Natural killer cell treated with Interleukin-12 subunit alpha and Interleukin-12 subunit beta and Interleukin-15 and Interleukin-18, amount 100 ng/mL, for 72 hours (primary cell): ENCODE data around the gene PRMT5. TPM values are rescaled to one million over a fixed set of nuclear protein-coding genes. Genes with fewer than 3 reads are reported as not detected.
A peak's percentile ranks its signal among the peaks of the same experiment; 100 is the strongest.
"Not testable (repeated sequence)": the region's sequence is repeated elsewhere in the genome, so short reads cannot be mapped to it uniquely, and the experiment has no call there.

Source experiments
- ATAC-seq, 2 donors: fragments of 150-1000 bp; cut with Tn5 transposase in 1 of 2; sonication (Bioruptor Pico), chemical (Tn5 transposase) in 1 of 2; 2 replicates each; pipeline ENCODE4 v1.10.0; 2021
- DNase-seq: peaks from one replicate; pipeline ENCODE4 v3.0.0; 2022; ENCODE audit warnings: low spot score
- H3K27ac Mint-ChIP-seq, 2 donors: 1 replicate in 1 of 2; 2 replicates in 1 of 2; pipeline ENCODE4 v1.8.0; 2022; ENCODE audit warnings: mixed read lengths in 2 of 2, mild to moderate bottlenecking in 1 of 2, moderate library complexity in 1 of 2
- H3K27me3 Mint-ChIP-seq, 2 donors: 1 replicate in 1 of 2; 2 replicates in 1 of 2; pipeline ENCODE4 v1.8.0; 2022; ENCODE audit warnings: mixed read lengths in 2 of 2
- H3K36me3 Mint-ChIP-seq: one replicate; pipeline ENCODE4 v1.8.0; 2022; ENCODE audit warnings: mixed read lengths
- H3K4me1 Mint-ChIP-seq, 2 donors: 1 replicate in 1 of 2; 2 replicates in 1 of 2; pipeline ENCODE4 v1.8.0; 2022; ENCODE audit warnings: low read depth in 2 of 2, mixed read lengths in 2 of 2, mild to moderate bottlenecking in 1 of 2
- H3K4me3 Mint-ChIP-seq: one replicate; pipeline ENCODE4 v1.8.0; 2022; ENCODE audit warnings: mixed read lengths
- H3K9me3 Mint-ChIP-seq: 2 replicates; pipeline ENCODE4 v1.8.0; 2022; ENCODE audit warnings: mixed read lengths
- total RNA-seq, 2 donors: library from RNA; stranded (reverse); gene quantifications; one replicate each; pipeline ENCODE4 v1.2.3, GENCODE V29; 2022

Gene PRMT5
- total RNA-seq, 2 donors from 2014 or later, result 108 to 171 TPM

GRCh38 chr14:22920697-22921096, 8.5 kb downstream of the PRMT5 start:
- H3K36me3 Mint-ChIP-seq, result peaks cover 36% of the 10 kb centered on the region
- H3K4me3 Mint-ChIP-seq, result no peak overlapping the region
- H3K9me3 Mint-ChIP-seq, result no peaks in the 10 kb centered on the region
- no peaks in the 10 kb centered on the region for H3K27me3 Mint-ChIP-seq
- DNase-seq (no peak), ATAC-seq (no peak)
- H3K4me1 Mint-ChIP-seq, result peaks cover 30 to 31% of the 10 kb centered on the region in 2 donors
- peak overlapping the region in 1 of 2 donors; percentile 100 for H3K27ac Mint-ChIP-seq

GRCh38 chr14:22919601-22919921, 9.6 kb downstream of the PRMT5 start:
- H3K9me3 Mint-ChIP-seq, result no peaks in the 10 kb centered on the region
- H3K4me3 Mint-ChIP-seq, result peak overlapping the region; percentile 99
- no peak for DNase-seq
- H3K27me3 Mint-ChIP-seq, result no peaks in the 10 kb centered on the region
- no peak for ATAC-seq
- peaks cover 30 to 31% of the 10 kb centered on the region in 2 donors for H3K4me1 Mint-ChIP-seq
- H3K36me3 Mint-ChIP-seq, result peaks cover 36% of the 10 kb centered on the region
- H3K27ac Mint-ChIP-seq, result peak overlapping the region; percentile 100

- no peaks in the 10 kb centered on the region for H3K27me3 Mint-ChIP-seq
- DNase-seq (peak; percentile 99), ATAC-seq (peak; percentile 97)
- peak within 1 kb of the TSS; percentile 99 for H3K4me3 Mint-ChIP-seq
- H3K27ac Mint-ChIP-seq, result peak within 1 kb of the TSS; percentile 100
- H3K36me3 Mint-ChIP-seq, result peaks cover 34% of the 10 kb centered on the region
- peaks cover 30 to 31% of the 10 kb centered on the region in 2 donors for H3K4me1 Mint-ChIP-seq
- H3K9me3 Mint-ChIP-seq, result no peaks in the 10 kb centered on the region
These were observed 10.2 kb downstream of the PRMT5 start, which contains the start of gene RBM23 for GRCh38 chr14:22918804-22919600. Gene RBM23 (minus strand): TSS chr14:22919149.

GRCh38 chr14:22915886-22916521, 13.2 kb downstream of the PRMT5 start:
- no peak for ATAC-seq
- H3K9me3 Mint-ChIP-seq, result no peaks in the 10 kb centered on the region
- peaks cover 18% of the 10 kb centered on the region for H3K36me3 Mint-ChIP-seq
- peaks cover 26 to 34% of the 10 kb centered on the region in 2 donors for H3K4me1 Mint-ChIP-seq
- H3K27me3 Mint-ChIP-seq, result no peaks in the 10 kb centered on the region
- DNase-seq, result no peak
- no peak overlapping the region for H3K4me3 Mint-ChIP-seq
- peak overlapping the region; percentile 50 to 59 for H3K27ac Mint-ChIP-seq

GRCh38 chr14:22914836-22915235, 14.3 kb downstream of the PRMT5 start:
- H3K36me3 Mint-ChIP-seq, result peaks cover 16% of the 10 kb centered on the region
- H3K27ac Mint-ChIP-seq, H3K4me3 Mint-ChIP-seq, ATAC-seq, H3K9me3 Mint-ChIP-seq, H3K27me3 Mint-ChIP-seq, DNase-seq: not testable (repeated sequence)
- peaks cover 25 to 31% of the 10 kb centered on the region in 2 donors for H3K4me1 Mint-ChIP-seq

GRCh38 chr14:22910916-22911315, 18.3 kb downstream of the PRMT5 start:
- Mint-ChIP-seq H3K9me3 (no peaks in the 10 kb centered on the region), H3K27me3 (no peaks in the 10 kb centered on the region), H3K4me3 (no peak overlapping the region), H3K27ac (peak overlapping the region in 1 of 2 donors; percentile 48), H3K36me3 (peaks cover 14% of the 10 kb centered on the region), H3K4me1 (peaks cover 7 to 25% of the 10 kb centered on the region in 2 donors)
- no peak for ATAC-seq
- no peak for DNase-seq

- ATAC-seq (peak; percentile 67 to 92), DNase-seq (no peak)
- peaks cover 7 to 25% of the 10 kb centered on the region in 2 donors for H3K4me1 Mint-ChIP-seq
- H3K4me3 Mint-ChIP-seq, result peak overlapping the region; percentile 5
- H3K27me3 Mint-ChIP-seq, result no peaks in the 10 kb centered on the region
- no peaks in the 10 kb centered on the region for H3K9me3 Mint-ChIP-seq
- peak overlapping the region; percentile 48 to 97 for H3K27ac Mint-ChIP-seq
- peaks cover 30% of the 10 kb centered on the region for H3K36me3 Mint-ChIP-seq
These were observed 20.6 kb downstream of the PRMT5 start for GRCh38 chr14:22908601-22909000.

GRCh38 chr14:22907429-22907828, 21.7 kb downstream of the PRMT5 start:
- no peaks in the 10 kb centered on the region for H3K9me3 Mint-ChIP-seq

GRCh38 chr14:22906073-22906472, 23.1 kb downstream of the PRMT5 start:
- no peak for ATAC-seq
- H3K9me3 Mint-ChIP-seq, result no peaks in the 10 kb centered on the region

More at GRCh38 chr14:22907429-22907828, 21.7 kb downstream of the PRMT5 start:
- no peak overlapping the region for H3K27ac Mint-ChIP-seq
- H3K4me1 Mint-ChIP-seq, result peaks cover 7 to 21% of the 10 kb centered on the region in 2 donors
- peaks cover 30% of the 10 kb centered on the region for H3K36me3 Mint-ChIP-seq
- ATAC-seq (no peak), DNase-seq (no peak)
- no peak overlapping the region for H3K4me3 Mint-ChIP-seq
- H3K27me3 Mint-ChIP-seq, result no peaks in the 10 kb centered on the region

GRCh38 chr14:22905627-22906026, 23.5 kb downstream of the PRMT5 start:
- no peak for DNase-seq
- Mint-ChIP-seq H3K36me3 (peaks cover 38% of the 10 kb centered on the region), H3K27ac (no peak overlapping the region), H3K27me3 (no peaks in the 10 kb centered on the region), H3K9me3 (no peaks in the 10 kb centered on the region), H3K4me3 (no peak overlapping the region), H3K4me1 (peaks cover 7 to 24% of the 10 kb centered on the region in 2 donors)
- no peak for ATAC-seq

More at GRCh38 chr14:22906073-22906472, 23.1 kb downstream of the PRMT5 start:
- Mint-ChIP-seq H3K27me3 (no peaks in the 10 kb centered on the region), H3K36me3 (peaks cover 36% of the 10 kb centered on the region), H3K4me3 (no peak overlapping the region), H3K27ac (peak overlapping the region in 1 of 2 donors; percentile 77), H3K4me1 (peaks cover 7 to 19% of the 10 kb centered on the region in 2 donors)
- no peak for DNase-seq

GRCh38 chr14:22903742-22904087, 25.5 kb downstream of the PRMT5 start:
- Mint-ChIP-seq H3K9me3 (no peaks in the 10 kb centered on the region), H3K36me3 (peaks cover 31% of the 10 kb centered on the region), H3K27me3 (no peaks in the 10 kb centered on the region), H3K27ac (no peak overlapping the region), H3K4me1 (peaks cover 6 to 19% of the 10 kb centered on the region in 2 donors), H3K4me3 (no peak overlapping the region)
- no peak for DNase-seq
- ATAC-seq, result no peak

- peaks cover 36% of the 10 kb centered on the region for H3K36me3 Mint-ChIP-seq
- H3K9me3 Mint-ChIP-seq, result no peaks in the 10 kb centered on the region
- ATAC-seq (no peak), DNase-seq (no peak)
- peaks cover 10 to 19% of the 10 kb centered on the region in 2 donors for H3K4me1 Mint-ChIP-seq
- no peak overlapping the region for H3K27ac Mint-ChIP-seq
- no peak overlapping the region for H3K4me3 Mint-ChIP-seq
- no peaks in the 10 kb centered on the region for H3K27me3 Mint-ChIP-seq
These were observed 27.4 kb downstream of the PRMT5 start for GRCh38 chr14:22901799-22902198.

- ATAC-seq, result peak; percentile 65 to 67
- no peak overlapping the region for H3K4me3 Mint-ChIP-seq
- peak overlapping the region in 1 of 2 donors; percentile 10 for H3K27ac Mint-ChIP-seq
- H3K27me3 Mint-ChIP-seq, result no peaks in the 10 kb centered on the region
- peaks cover 22% of the 10 kb centered on the region for H3K36me3 Mint-ChIP-seq
- DNase-seq, result no peak
- no peaks in the 10 kb centered on the region for H3K9me3 Mint-ChIP-seq
- H3K4me1 Mint-ChIP-seq, result peaks cover 10 to 13% of the 10 kb centered on the region in 2 donors
These were observed 28.9 kb downstream of the PRMT5 start for GRCh38 chr14:22900081-22900799.
